PFSK-1 (cell line): ENCODE results near the gene PTPRN2.

Experiments used
- FOXP2 ChIP-seq: optimal IDR thresholded peaks from 2 replicates; pipeline ENCODE3; 2011; ENCODE audit warnings: borderline replicate concordance, control low read depth, inconsistent platforms; ENCODE audit not compliant: insufficient read depth; ENCODE audit errors: extremely low read length, extremely low read depth
- POLR2AphosphoS5 ChIP-seq: IDR thresholded peaks from 2 replicates; pipeline ENCODE4 v1.6.1; 2012; ENCODE audit warnings: low read depth, mild to moderate bottlenecking, control low read depth, low read length, moderate library complexity
- REST ChIP-seq, 2 experiments: IDR thresholded peaks; 2 replicates each; pipeline versions ENCODE4 v1.6.1 to v1.8.0; 2011 to 2012; ENCODE audit warnings: low read depth in 2 of 2, low read length in 2 of 2, control low read depth in 1 of 2, inconsistent platforms in 1 of 2, mild to moderate bottlenecking in 1 of 2, moderate library complexity in 1 of 2; ENCODE audit not compliant: insufficient read depth in 1 of 2
- SIN3A ChIP-seq: IDR thresholded peaks from 2 replicates; pipeline ENCODE4 v1.6.1; 2012; ENCODE audit warnings: mild to moderate bottlenecking, low read length, moderate library complexity, borderline replicate concordance; ENCODE audit not compliant: insufficient read depth
- TAF1 ChIP-seq: IDR thresholded peaks from 2 replicates; pipeline ENCODE4 v1.6.1; 2012; ENCODE audit warnings: low read length, control low read depth, borderline replicate concordance; ENCODE audit not compliant: insufficient read depth

- TF ChIP-seq POLR2AphosphoS5 (no peak), TAF1 (no peak), REST (IDR thresholded peaks at IDR 0.05; ENCODE audit: insufficient read depth in 1 of 2, low read depth in 2 of 2, low read length in 2 of 2) (no peak), FOXP2 (no peak), SIN3A (no peak)
These were observed 285.2 kb downstream of the PTPRN2 start for GRCh38 chr7:158302274-158303070.
